ENCODE results near the gene ANKRD16. TPM values are rescaled to one million over a fixed set of nuclear protein-coding genes. Genes with fewer than 3 reads are reported as not detected.

The ANKRD16 gene
- polyA plus RNA-seq, 3 donors: 1.4 to 2.9 (median 2.1) TPM

DNA sequence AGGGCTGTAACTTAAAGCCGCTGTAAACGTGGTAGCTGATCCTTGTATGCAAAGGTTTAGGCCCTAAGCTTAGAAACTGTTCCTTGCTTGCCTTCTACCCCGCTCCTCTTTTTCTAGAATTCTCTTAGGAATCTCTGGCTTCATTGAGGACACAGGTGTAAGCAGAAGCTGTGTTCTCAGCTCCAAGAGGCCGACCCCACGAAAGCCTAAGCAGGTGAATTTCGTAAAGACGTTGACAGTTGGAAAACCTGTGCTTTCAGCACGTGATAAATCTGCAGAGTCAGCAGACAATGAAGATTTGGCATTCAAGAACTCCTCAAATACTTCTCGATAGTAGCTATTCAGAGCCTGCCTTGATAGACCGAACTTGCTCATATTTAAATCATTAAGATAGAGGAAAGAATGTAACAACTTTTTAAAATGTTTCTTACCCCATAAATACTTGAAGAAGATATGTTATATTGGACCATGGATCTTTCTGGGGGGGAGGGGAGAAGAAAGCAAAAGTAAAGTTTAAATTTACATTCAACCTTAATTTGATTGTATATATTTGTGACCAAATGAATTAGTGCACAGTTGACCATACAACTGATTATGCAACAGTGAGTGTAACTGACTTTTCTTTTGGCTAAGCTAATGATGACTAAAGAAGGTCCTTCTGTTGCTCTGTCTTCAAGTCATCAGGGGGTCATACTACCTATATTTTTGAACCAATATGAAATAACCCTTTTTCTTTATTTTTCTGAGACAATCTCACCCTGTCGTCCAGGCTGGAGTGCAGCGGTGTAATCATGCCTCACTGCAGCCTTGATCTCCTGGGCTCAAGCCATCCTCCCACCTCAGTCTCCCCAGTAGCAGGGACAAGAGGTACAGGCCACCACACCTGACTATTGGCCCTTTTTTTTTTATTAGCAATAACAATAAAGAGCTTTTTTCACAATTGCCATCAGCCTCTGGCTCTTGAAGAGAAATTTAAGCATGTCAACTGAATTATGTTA is 75.3 kb downstream of the ANKRD16 start:
- H3K9me3 ChIP-seq (replicated peaks in 1 of 2; ENCODE audit: control insufficient read depth in 1 of 2, insufficient read depth in 1 of 2, low read length in 2 of 2): no peaks in the 10 kb centered on the region
- peak overlapping the region; percentile 81 to 92 for H3K4me3 Mint-ChIP-seq
- peak in 2 of 3 donors; percentile 12 to 20 for DNase-seq
- peaks cover 51 to 70% of the 10 kb centered on the region in 2 donors for H3K4me1 ChIP-seq (ENCODE audit: control insufficient read depth in 1 of 2, insufficient read depth in 2 of 2, low read length in 2 of 2)
- H2AFZ ChIP-seq (ENCODE audit: insufficient read depth, low read depth, low read length, poor library complexity, severe bottlenecking): peak overlapping the region; percentile 76
- no peaks in the 10 kb centered on the region for H3K36me3 ChIP-seq (replicated peaks in 1 of 2; ENCODE audit: control insufficient read depth in 1 of 2, insufficient read depth in 2 of 2, low read length in 2 of 2)
- intact Hi-C loops (cut with micrococcal nuclease): loop anchor here (5.0 to 10.0 kb wide), 4 partner anchors 38 to 130 kb away; partner anchors contain the start of genes ANKRD16 (in 1 of the 2) and TASOR2 (in 1 of the 2)
- peaks cover 62% of the 10 kb centered on the region for H3K4me1 Mint-ChIP-seq
- H3K79me2 ChIP-seq (ENCODE audit: insufficient read depth, low read length): peaks cover 54% of the 10 kb centered on the region
- WGBS (ENCODE audit: insufficient coverage): 23% methylated on average over 9 of the region's 12 CpGs
- peaks cover 0 to 2% (median 0%) of the 10 kb centered on the region in 3 donors for H3K27me3 Mint-ChIP-seq (ENCODE audit: low read depth in 3 of 3)
- peak overlapping the region; percentile 86 to 96 (median 96) for H3K27ac Mint-ChIP-seq
- peak overlapping the region; percentile 98 for H3K9ac ChIP-seq (ENCODE audit: insufficient read depth, low read length, poor library complexity, severe bottlenecking)
- no peaks in the 10 kb centered on the region for H3K9me3 Mint-ChIP-seq
- no peaks in the 10 kb centered on the region for H3K36me3 Mint-ChIP-seq
- peak overlapping the region; percentile 92 for H3K4me2 ChIP-seq (replicated peaks; ENCODE audit: extremely low read depth, low read length, poor library complexity, severe bottlenecking)
- no peaks in the 10 kb centered on the region for H3K27me3 ChIP-seq (ENCODE audit: control insufficient read depth in 2 of 2, insufficient read depth in 2 of 2, low read length in 2 of 2)
- TF ChIP-seq, protein P1, sequence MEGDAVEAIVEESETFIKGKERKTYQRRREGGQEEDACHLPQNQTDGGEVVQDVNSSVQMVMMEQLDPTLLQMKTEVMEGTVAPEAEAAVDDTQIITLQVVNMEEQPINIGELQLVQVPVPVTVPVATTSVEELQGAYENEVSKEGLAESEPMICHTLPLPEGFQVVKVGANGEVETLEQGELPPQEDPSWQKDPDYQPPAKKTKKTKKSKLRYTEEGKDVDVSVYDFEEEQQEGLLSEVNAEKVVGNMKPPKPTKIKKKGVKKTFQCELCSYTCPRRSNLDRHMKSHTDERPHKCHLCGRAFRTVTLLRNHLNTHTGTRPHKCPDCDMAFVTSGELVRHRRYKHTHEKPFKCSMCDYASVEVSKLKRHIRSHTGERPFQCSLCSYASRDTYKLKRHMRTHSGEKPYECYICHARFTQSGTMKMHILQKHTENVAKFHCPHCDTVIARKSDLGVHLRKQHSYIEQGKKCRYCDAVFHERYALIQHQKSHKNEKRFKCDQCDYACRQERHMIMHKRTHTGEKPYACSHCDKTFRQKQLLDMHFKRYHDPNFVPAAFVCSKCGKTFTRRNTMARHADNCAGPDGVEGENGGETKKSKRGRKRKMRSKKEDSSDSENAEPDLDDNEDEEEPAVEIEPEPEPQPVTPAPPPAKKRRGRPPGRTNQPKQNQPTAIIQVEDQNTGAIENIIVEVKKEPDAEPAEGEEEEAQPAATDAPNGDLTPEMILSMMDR (IDR thresholded peaks at IDR 0.05): no peak
- H3K4me3 ChIP-seq (replicated peaks in 1 of 3; ENCODE audit: low read depth in 2 of 3, low read length in 3 of 3): peak overlapping the region; percentile 89 to 96 (median 96)
- peak overlapping the region; percentile 88 to 97 for H3K27ac ChIP-seq (ENCODE audit: low read depth in 1 of 2, low read length in 2 of 2)
- peaks cover 30% of the 10 kb centered on the region for H4K20me1 ChIP-seq (ENCODE audit: insufficient read depth, low read length)

- no peaks in the 10 kb centered on the region for H3K27me3 ChIP-seq (ENCODE audit: control insufficient read depth in 2 of 2, insufficient read depth in 2 of 2, low read length in 2 of 2)
- Mint-ChIP-seq H3K36me3 (peaks cover 0 to 6% of the 10 kb centered on the region in 2 donors), H3K27me3 (ENCODE audit: low read depth in 3 of 3) (peaks cover 0 to 2% (median 0%) of the 10 kb centered on the region in 3 donors), H3K27ac (peak within 1 kb of the TSS; percentile 86 to 96 (median 96)), H3K4me1 (peaks cover 59% of the 10 kb centered on the region), H3K4me3 (peak within 1 kb of the TSS; percentile 81 to 93), H3K9me3 (no peaks in the 10 kb centered on the region)
- H3K27ac ChIP-seq (ENCODE audit: low read depth in 1 of 2, low read length in 2 of 2): peak within 1 kb of the TSS; percentile 88 to 97
- peak within 1 kb of the TSS; percentile 98 for H3K9ac ChIP-seq (ENCODE audit: insufficient read depth, low read length, poor library complexity, severe bottlenecking)
- peaks cover 0 to 4% of the 10 kb centered on the region in 2 donors for H3K36me3 ChIP-seq (replicated peaks in 1 of 2; ENCODE audit: control insufficient read depth in 1 of 2, insufficient read depth in 2 of 2, low read length in 2 of 2)
- H3K4me1 ChIP-seq (ENCODE audit: control insufficient read depth in 1 of 2, insufficient read depth in 2 of 2, low read length in 2 of 2): peaks cover 47 to 62% of the 10 kb centered on the region in 2 donors
- H3K9me3 ChIP-seq (replicated peaks in 1 of 2; ENCODE audit: control insufficient read depth in 1 of 2, insufficient read depth in 1 of 2, low read length in 2 of 2): no peaks in the 10 kb centered on the region
- H2AFZ ChIP-seq (ENCODE audit: insufficient read depth, low read depth, low read length, poor library complexity, severe bottlenecking): peak within 1 kb of the TSS; percentile 82
- peak; percentile 96 for DNase-seq
- peaks cover 39% of the 10 kb centered on the region for H4K20me1 ChIP-seq (ENCODE audit: insufficient read depth, low read length)
- WGBS (ENCODE audit: insufficient coverage): under 1% methylated on average over 72 of the region's 77 CpGs
- peak within 1 kb of the TSS; percentile 92 for H3K4me2 ChIP-seq (replicated peaks; ENCODE audit: extremely low read depth, low read length, poor library complexity, severe bottlenecking)
- peak within 1 kb of the TSS; percentile 89 to 96 (median 96) for H3K4me3 ChIP-seq (replicated peaks in 1 of 3; ENCODE audit: low read depth in 2 of 3, low read length in 3 of 3)
- H3K79me2 ChIP-seq (ENCODE audit: insufficient read depth, low read length): peaks cover 62% of the 10 kb centered on the region
- TF ChIP-seq, protein P1 (IDR thresholded peaks at IDR 0.05): no peak
- intact Hi-C loops (cut with micrococcal nuclease): loop anchor here (2.0 to 10.0 kb wide), 5 partner anchors 39 to 129 kb away; partner anchors contain the start of genes ANKRD16 (in 1 of the 2), FBH1 (in 1 of the 2) and TASOR2 (in 1 of the 2)
Measured at GRCh38 chr10:5813341-5814109, 76.2 kb downstream of the ANKRD16 start, which contains the start of gene GDI2. Gene GDI2, minus strand, starts transcription at chr10:5813434. Its CDS starts 176 bp downstream, at chr10:5813258.

Measured in CD14-positive monocyte (primary cell).